ENCODE measurements around the gene IDE. TPM values are rescaled to one million over a fixed set of nuclear protein-coding genes. Genes with fewer than 3 reads are reported as not detected.

Gene IDE
- total and polyA plus RNA-seq, 10 of the 15 experiments (the other 5 are each of a cell fraction or from before 2014, with no cell fraction given): 11.6 to 54.5 (median 33.6) TPM

DNA sequence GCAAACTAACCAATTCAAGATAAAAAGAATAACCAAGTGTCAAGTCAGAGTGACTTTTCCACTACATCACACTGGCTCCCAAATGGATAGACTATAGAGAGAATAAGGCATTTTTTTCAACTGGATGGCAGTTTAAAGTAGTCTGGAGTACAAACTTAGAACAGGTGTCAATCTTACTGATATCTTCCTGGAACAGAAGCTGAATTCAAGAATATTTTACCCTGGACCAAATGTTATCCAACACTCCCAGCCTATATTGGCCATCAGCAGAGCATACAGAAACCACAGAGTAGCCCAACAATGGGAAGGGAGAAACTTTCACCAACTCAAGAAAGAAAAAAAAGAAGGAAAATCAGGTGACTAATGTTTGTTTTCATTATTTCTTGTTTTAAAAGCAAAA is 11.5 kb downstream of the IDE start:
- TF ChIP-seq, protein P1, sequence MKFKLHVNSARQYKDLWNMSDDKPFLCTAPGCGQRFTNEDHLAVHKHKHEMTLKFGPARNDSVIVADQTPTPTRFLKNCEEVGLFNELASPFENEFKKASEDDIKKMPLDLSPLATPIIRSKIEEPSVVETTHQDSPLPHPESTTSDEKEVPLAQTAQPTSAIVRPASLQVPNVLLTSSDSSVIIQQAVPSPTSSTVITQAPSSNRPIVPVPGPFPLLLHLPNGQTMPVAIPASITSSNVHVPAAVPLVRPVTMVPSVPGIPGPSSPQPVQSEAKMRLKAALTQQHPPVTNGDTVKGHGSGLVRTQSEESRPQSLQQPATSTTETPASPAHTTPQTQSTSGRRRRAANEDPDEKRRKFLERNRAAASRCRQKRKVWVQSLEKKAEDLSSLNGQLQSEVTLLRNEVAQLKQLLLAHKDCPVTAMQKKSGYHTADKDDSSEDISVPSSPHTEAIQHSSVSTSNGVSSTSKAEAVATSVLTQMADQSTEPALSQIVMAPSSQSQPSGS (IDR thresholded peaks at IDR 0.05; ENCODE audit: low read length): no peak
- TF ChIP-seq, protein P2, sequence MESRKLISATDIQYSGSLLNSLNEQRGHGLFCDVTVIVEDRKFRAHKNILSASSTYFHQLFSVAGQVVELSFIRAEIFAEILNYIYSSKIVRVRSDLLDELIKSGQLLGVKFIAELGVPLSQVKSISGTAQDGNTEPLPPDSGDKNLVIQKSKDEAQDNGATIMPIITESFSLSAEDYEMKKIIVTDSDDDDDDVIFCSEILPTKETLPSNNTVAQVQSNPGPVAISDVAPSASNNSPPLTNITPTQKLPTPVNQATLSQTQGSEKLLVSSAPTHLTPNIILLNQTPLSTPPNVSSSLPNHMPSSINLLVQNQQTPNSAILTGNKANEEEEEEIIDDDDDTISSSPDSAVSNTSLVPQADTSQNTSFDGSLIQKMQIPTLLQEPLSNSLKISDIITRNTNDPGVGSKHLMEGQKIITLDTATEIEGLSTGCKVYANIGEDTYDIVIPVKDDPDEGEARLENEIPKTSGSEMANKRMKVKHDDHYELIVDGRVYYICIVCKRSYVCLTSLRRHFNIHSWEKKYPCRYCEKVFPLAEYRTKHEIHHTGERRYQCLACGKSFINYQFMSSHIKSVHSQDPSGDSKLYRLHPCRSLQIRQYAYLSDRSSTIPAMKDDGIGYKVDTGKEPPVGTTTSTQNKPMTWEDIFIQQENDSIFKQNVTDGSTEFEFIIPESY (IDR thresholded peaks at IDR 0.05): no peak
- TF ChIP-seq CHD1 (IDR thresholded peaks at IDR 0.05; ENCODE audit: low read depth, low read length) (no peak), HDAC6 (IDR thresholded peaks at IDR 0.05; ENCODE audit: unreplicated experiment) (no peak), IKZF2 (IDR thresholded peaks at IDR 0.05) (no peak)
- TF ChIP-seq, protein P3, sequence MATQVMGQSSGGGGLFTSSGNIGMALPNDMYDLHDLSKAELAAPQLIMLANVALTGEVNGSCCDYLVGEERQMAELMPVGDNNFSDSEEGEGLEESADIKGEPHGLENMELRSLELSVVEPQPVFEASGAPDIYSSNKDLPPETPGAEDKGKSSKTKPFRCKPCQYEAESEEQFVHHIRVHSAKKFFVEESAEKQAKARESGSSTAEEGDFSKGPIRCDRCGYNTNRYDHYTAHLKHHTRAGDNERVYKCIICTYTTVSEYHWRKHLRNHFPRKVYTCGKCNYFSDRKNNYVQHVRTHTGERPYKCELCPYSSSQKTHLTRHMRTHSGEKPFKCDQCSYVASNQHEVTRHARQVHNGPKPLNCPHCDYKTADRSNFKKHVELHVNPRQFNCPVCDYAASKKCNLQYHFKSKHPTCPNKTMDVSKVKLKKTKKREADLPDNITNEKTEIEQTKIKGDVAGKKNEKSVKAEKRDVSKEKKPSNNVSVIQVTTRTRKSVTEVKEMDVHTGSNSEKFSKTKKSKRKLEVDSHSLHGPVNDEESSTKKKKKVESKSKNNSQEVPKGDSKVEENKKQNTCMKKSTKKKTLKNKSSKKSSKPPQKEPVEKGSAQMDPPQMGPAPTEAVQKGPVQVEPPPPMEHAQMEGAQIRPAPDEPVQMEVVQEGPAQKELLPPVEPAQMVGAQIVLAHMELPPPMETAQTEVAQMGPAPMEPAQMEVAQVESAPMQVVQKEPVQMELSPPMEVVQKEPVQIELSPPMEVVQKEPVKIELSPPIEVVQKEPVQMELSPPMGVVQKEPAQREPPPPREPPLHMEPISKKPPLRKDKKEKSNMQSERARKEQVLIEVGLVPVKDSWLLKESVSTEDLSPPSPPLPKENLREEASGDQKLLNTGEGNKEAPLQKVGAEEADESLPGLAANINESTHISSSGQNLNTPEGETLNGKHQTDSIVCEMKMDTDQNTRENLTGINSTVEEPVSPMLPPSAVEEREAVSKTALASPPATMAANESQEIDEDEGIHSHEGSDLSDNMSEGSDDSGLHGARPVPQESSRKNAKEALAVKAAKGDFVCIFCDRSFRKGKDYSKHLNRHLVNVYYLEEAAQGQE (IDR thresholded peaks at IDR 0.05; ENCODE audit: low read depth, low read length): no peak
- TF ChIP-seq, protein P4, sequence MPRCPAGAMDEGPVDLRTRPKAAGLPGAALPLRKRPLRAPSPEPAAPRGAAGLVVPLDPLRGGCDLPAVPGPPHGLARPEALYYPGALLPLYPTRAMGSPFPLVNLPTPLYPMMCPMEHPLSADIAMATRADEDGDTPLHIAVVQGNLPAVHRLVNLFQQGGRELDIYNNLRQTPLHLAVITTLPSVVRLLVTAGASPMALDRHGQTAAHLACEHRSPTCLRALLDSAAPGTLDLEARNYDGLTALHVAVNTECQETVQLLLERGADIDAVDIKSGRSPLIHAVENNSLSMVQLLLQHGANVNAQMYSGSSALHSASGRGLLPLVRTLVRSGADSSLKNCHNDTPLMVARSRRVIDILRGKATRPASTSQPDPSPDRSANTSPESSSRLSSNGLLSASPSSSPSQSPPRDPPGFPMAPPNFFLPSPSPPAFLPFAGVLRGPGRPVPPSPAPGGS (IDR thresholded peaks at IDR 0.05; ENCODE audit: borderline replicate concordance, insufficient read depth, low read depth, low read length, poor library complexity, severe bottlenecking): no peak
- FAIRE-seq: no peak

More for the DNA sequence above, 11.5 kb downstream of the IDE start:
- DNase-seq (ENCODE audit: low read depth, low spot score) (no peak), ATAC-seq (no peak)
- no peaks in the 10 kb centered on the region for H3K27me3 ChIP-seq (replicated peaks in 1 of 2; ENCODE audit: control insufficient read depth in 2 of 2, insufficient read depth in 2 of 2, low read length in 1 of 2)
- H3K9ac ChIP-seq (ENCODE audit: control insufficient read depth, insufficient read depth, low read length): no peak overlapping the region
- CTCF ChIA-PET: interaction anchor here (1.2 to 1.5 kb wide), 2 partner anchors 42 to 45 kb away, joined by 4 to 6 read pairs; no protein-coding TSS in a partner anchor
- no peak overlapping the region for H2AFZ ChIP-seq (ENCODE audit: control insufficient read depth, low read depth, low read length)
- POLR2A ChIA-PET: no interaction called here
- no TSS peak for BruUV-seq (replicated peaks)
- intact Hi-C loops (cut with micrococcal nuclease; ENCODE audit: unreplicated experiment): no loop called here
- peaks cover 3% of the 10 kb centered on the region for H3K4me1 ChIP-seq (ENCODE audit: control insufficient read depth, insufficient read depth, low read length)
- no peaks in the 10 kb centered on the region for H4K20me1 ChIP-seq (ENCODE audit: control insufficient read depth, insufficient read depth)
- peaks cover 0 to 14% of the 10 kb centered on the region in 2 experiments; a peak in 2 of 4 replicates for H3K36me3 ChIP-seq (ENCODE audit: control insufficient read depth in 2 of 2, insufficient read depth in 2 of 2, low read length in 1 of 2)
- in situ Hi-C loops (cut with MboI): no loop called here
- no peak overlapping the region for H3K4me2 ChIP-seq (ENCODE audit: control insufficient read depth, insufficient read depth)
- no peak overlapping the region for H3K27ac ChIP-seq (ENCODE audit: control insufficient read depth, insufficient read depth)
- peaks cover 7% of the 10 kb centered on the region for H3K79me2 ChIP-seq (ENCODE audit: control insufficient read depth, insufficient read depth, low read length)
- RAD21 ChIA-PET (ENCODE audit: unreplicated experiment): interaction anchor here (1.4 kb wide), 1 partner anchor 10 kb away, joined by 3 read pairs; no protein-coding TSS in a partner anchor
- peaks cover 4% of the 10 kb centered on the region; the same call in 1 of the 3 replicates for H3K9me3 ChIP-seq (replicated peaks; ENCODE audit: control insufficient read depth, insufficient read depth, low read length)
- SMC1A ChIA-PET (ENCODE audit: uncharacterized antibody, unreplicated experiment): interaction anchor here (0.8 to 1.5 kb wide), 2 partner anchors 13 to 22 kb away, joined by 3 to 4 read pairs; no protein-coding TSS in a partner anchor
- no peak overlapping the region for H3K4me3 ChIP-seq

Measured in GM12878 (cell line).